Naive thymus-derived CD4-positive, alpha-beta T cell (primary cell): Measurements from ENCODE around the gene WASF2. TPM values are rescaled to one million over a fixed set of nuclear protein-coding genes. Genes with fewer than 3 reads are reported as not detected.

Experiments used
- ATAC-seq: fragments of 150-1000 bp; cut with Tn5 transposase; 2 replicates; pipeline ENCODE4 v1.10.0; 2021; ENCODE audit warnings: mild to moderate bottlenecking, moderate library complexity
- CTCF ChIA-PET: fragments of 350-600 bp; sonication (Branson Sonifier 250); formaldehyde crosslinking; loops from one replicate; lab custom pipeline; 2021; ENCODE audit warnings: antibody characterized with exemption; lab: Charles Lee
- POLR2A ChIA-PET: fragments of 350-600 bp; sonication (Branson Sonifier 250); formaldehyde crosslinking; loops from one replicate; lab custom pipeline; 2021; ENCODE audit warnings: antibody characterized with exemption, inconsistent platforms; lab: Charles Lee
- DNase-seq, 9 donors: peaks; one replicate each; pipeline versions ENCODE4 v3.0.0 to v3.0.0-alpha.2; 2020 to 2022; ENCODE audit warnings: mixed read lengths in 1 of 9
- H3K27ac ChIP-seq: one replicate; pipeline ENCODE4 v1.7.0; 2013; ENCODE audit warnings: mild to moderate bottlenecking, low read depth, low read length, moderate library complexity
- H3K27me3 ChIP-seq, 2 donors: one replicate each; pipeline ENCODE4 v1.7.0; 2013; ENCODE audit warnings: low read length in 2 of 2, mild to moderate bottlenecking in 2 of 2, moderate library complexity in 2 of 2; ENCODE audit not compliant: control insufficient read depth in 2 of 2, insufficient read depth in 2 of 2
- H3K36me3 ChIP-seq, 3 experiments: 1 replicate in 2 of 3; 2 replicates in 1 of 3; pipeline ENCODE4 v1.7.0; 2013; ENCODE audit warnings: low read length in 3 of 3, mild to moderate bottlenecking in 3 of 3, moderate library complexity in 1 of 3; ENCODE audit not compliant: insufficient read depth in 3 of 3, control insufficient read depth in 2 of 3
- H3K4me1 ChIP-seq, 2 donors: one replicate each; pipeline ENCODE4 v1.7.0; 2013; ENCODE audit warnings: low read length in 2 of 2, mild to moderate bottlenecking in 2 of 2, moderate library complexity in 1 of 2; ENCODE audit not compliant: control insufficient read depth in 2 of 2, insufficient read depth in 2 of 2
- H3K4me3 ChIP-seq: 2 replicates; pipeline ENCODE4 v1.7.0; 2013; ENCODE audit warnings: mild to moderate bottlenecking, low read length
- H3K9me3 ChIP-seq, 3 experiments: 1 replicate in 2 of 3; 2 replicates in 1 of 3; pipeline ENCODE4 v1.7.0; 2013; ENCODE audit warnings: low read length in 3 of 3; ENCODE audit not compliant: control insufficient read depth in 2 of 3
- H3K27ac Mint-ChIP-seq, 9 donors: one replicate each; pipeline ENCODE4 v1.8.0; 2020 to 2022; ENCODE audit warnings: mixed read lengths in 9 of 9, mild to moderate bottlenecking in 8 of 9, moderate library complexity in 5 of 9, inconsistent platforms in 2 of 9
- H3K27me3 Mint-ChIP-seq, 5 donors: one replicate each; pipeline ENCODE4 v1.8.0; 2021 to 2022; ENCODE audit warnings: mixed read lengths in 5 of 5, mild to moderate bottlenecking in 1 of 5
- H3K36me3 Mint-ChIP-seq, 5 donors: one replicate each; pipeline ENCODE4 v1.8.0; 2020 to 2022; ENCODE audit warnings: mixed read lengths in 5 of 5, mild to moderate bottlenecking in 3 of 5, inconsistent platforms in 1 of 5
- H3K4me1 Mint-ChIP-seq, 7 donors: one replicate each; pipeline ENCODE4 v1.8.0; 2020 to 2022; ENCODE audit warnings: mixed read lengths in 7 of 7, mild to moderate bottlenecking in 3 of 7, inconsistent platforms in 1 of 7
- H3K4me3 Mint-ChIP-seq, 10 donors: one replicate each; pipeline ENCODE4 v1.8.0; 2020 to 2022; ENCODE audit warnings: mild to moderate bottlenecking in 10 of 10, mixed read lengths in 10 of 10, moderate library complexity in 6 of 10, inconsistent platforms in 2 of 10
- H3K9me3 Mint-ChIP-seq, 11 donors: one replicate each; pipeline ENCODE4 v1.8.0; 2020 to 2022; ENCODE audit warnings: mixed read lengths in 11 of 11, mild to moderate bottlenecking in 4 of 11, inconsistent platforms in 1 of 11, moderate library complexity in 1 of 11
- intact Hi-C, 2 donors: fragments of 100-400 bp; cut with micrococcal nuclease; formaldehyde crosslinking; loops; one replicate each; pipeline ENCODE4 v1.15.1; 2023
- polyA plus RNA-seq, 2 donors: library from polyadenylated mRNA; unstranded; fragments of 300-500 nt; fragmentation: Illumina TruSeq; gene quantifications; one replicate each; pipeline ENCODE4 v1.2.3, GENCODE V29; 2021
- total RNA-seq, 6 experiments: library from RNA in 5 of 6; stranded (reverse) in 5 of 6; gene quantifications; 1 replicate in 5 of 6; 2 replicates in 1 of 6; pipeline ENCODE4 v1.2.3 and lab custom pipeline; 2021 to 2026

WASF2 gene
- total and polyA plus RNA-seq, 7 experiments from 2014 or later = 78.4 to 177 (median 140) TPM

- H3K27me3 ChIP-seq = no peaks in the 10 kb centered on the region
- intact Hi-C loops = no loop called here
- H3K9me3 Mint-ChIP-seq = no peaks in the 10 kb centered on the region
- H3K4me1 ChIP-seq = peaks cover 0 to 4% of the 10 kb centered on the region in 2 donors
- H3K9me3 ChIP-seq = no peaks in the 10 kb centered on the region
- CTCF ChIA-PET = interaction anchor here (2.0 to 2.3 kb wide), 2 partner anchors 15 to 40 kb away, joined by 5 to 8 read pairs; no protein-coding TSS in a partner anchor
- peaks cover 0 to 3% (median 0%) of the 10 kb centered on the region in 5 donors for H3K27me3 Mint-ChIP-seq
- no peaks in the 10 kb centered on the region for H3K36me3 ChIP-seq
- POLR2A ChIA-PET = no interaction called here
- H3K4me3 Mint-ChIP-seq = no peak overlapping the region
- H3K4me1 Mint-ChIP-seq = peaks cover 13 to 25% (median 19%) of the 10 kb centered on the region in 7 donors
- no peak overlapping the region for H3K4me3 ChIP-seq
- H3K36me3 Mint-ChIP-seq = no peaks in the 10 kb centered on the region
- H3K27ac Mint-ChIP-seq = no peak overlapping the region
- H3K27ac ChIP-seq = no peak overlapping the region
- DNase-seq (no peak), ATAC-seq (no peak)
Measured at GRCh38 chr1:27372022-27372807, 117.8 kb downstream of the WASF2 start.

DNA sequence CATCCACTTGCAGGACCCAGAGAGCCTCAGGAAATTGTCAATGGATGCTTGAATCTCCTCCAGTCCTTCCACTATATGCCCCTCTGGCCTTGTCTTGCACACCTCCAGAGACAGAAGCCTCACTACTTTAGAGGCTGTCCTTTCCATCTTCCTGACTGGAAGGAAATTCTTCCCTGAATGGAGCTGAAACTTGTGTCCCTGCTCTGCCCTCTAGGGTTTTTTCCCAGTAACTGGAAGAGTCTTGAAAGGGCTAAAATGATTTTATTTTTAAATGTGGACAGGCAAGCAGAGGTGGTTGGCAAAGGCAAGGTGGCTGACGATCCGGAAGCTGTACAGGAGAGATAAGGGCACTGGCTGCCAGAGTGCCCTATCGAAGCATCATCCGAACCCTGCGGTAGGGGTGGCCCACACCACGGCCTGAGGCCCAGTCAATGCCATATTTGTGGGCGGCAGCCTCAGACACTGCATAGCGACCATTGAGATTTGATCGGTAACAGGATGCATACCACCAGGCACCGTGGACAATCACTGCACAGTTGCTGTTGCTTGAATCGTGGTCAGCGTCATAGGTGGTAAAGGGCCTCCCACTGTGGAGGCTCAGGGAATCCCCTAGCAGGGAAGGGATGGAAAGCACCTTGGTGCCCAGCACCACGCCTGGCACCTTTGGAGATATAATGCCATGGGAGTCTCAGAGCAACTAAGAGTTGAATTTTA is 120.9 kb downstream of the WASF2 start:
- Mint-ChIP-seq H3K4me3 (peak overlapping the region in 3 of 10 donors; percentile 21 to 57 (median 23)), H3K9me3 (no peaks in the 10 kb centered on the region), H3K27ac (peak overlapping the region in 6 of 9 donors; percentile 0 to 71 (median 44)), H3K27me3 (peaks cover 0 to 3% (median 0%) of the 10 kb centered on the region in 5 donors), H3K36me3 (no peaks in the 10 kb centered on the region), H3K4me1 (peaks cover 20 to 47% (median 41%) of the 10 kb centered on the region in 7 donors)
- ChIA-PET POLR2A (interaction anchor here (1.6 kb wide), 1 partner anchor 11 kb away, joined by 7 read pairs; no protein-coding TSS in a partner anchor), CTCF (interaction anchor here (1.4 to 3.0 kb wide), 2 partner anchors 12 to 72 kb away, joined by 6 to 10 read pairs; no protein-coding TSS in a partner anchor)
- H3K4me1 ChIP-seq = peaks cover 13 to 17% of the 10 kb centered on the region in 2 donors
- peak; percentile 44 for ATAC-seq
- no peaks in the 10 kb centered on the region for H3K27me3 ChIP-seq
- H3K9me3 ChIP-seq = no peaks in the 10 kb centered on the region
- intact Hi-C loops = no loop called here
- no peak overlapping the region for H3K4me3 ChIP-seq
- no peak overlapping the region for H3K27ac ChIP-seq
- H3K36me3 ChIP-seq = no peaks in the 10 kb centered on the region
- DNase-seq = no peak

DNA sequence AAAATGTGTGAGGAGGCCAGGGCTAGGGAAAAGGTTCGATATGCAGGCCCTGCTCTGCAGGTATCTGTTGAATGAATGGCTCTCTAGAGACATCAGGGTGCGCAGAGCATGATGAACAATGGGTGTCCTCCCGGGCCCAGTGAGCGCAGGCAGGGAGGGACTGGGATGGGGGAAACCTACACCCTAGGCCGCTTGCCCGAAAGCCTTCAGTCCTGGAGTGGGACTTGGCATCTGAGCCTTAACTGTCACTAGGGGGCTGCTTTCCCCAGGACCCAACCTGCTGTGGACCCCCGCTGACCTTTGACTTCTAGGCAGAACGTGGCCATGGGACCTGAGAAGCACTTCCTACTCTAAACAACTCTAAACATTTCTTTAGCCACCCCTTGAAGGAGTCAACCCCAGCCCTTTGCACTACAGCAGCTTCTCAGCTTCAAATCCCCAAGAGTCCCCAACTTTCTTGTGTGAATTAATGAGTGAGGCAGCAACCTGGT is 122.8 kb downstream of the WASF2 start:
- Mint-ChIP-seq H3K27me3 (no peaks in the 10 kb centered on the region), H3K27ac (peak overlapping the region in 8 of 9 donors; percentile 49 to 89 (median 62)), H3K9me3 (no peaks in the 10 kb centered on the region), H3K4me1 (peaks cover 21 to 52% (median 41%) of the 10 kb centered on the region in 7 donors), H3K4me3 (peak overlapping the region; percentile 72 to 90 (median 82)), H3K36me3 (no peaks in the 10 kb centered on the region)
- Histone ChIP-seq H3K4me1 (peaks cover 13 to 17% of the 10 kb centered on the region in 2 donors), H3K27me3 (no peaks in the 10 kb centered on the region), H3K27ac (no peak overlapping the region), H3K4me3 (peak overlapping the region; percentile 25), H3K36me3 (no peaks in the 10 kb centered on the region), H3K9me3 (no peaks in the 10 kb centered on the region)
- no peak for ATAC-seq
- ChIA-PET POLR2A (interaction anchor here (1.4 to 2.1 kb wide), 2 partner anchors 10 to 22 kb away, joined by 6 to 14 read pairs; no protein-coding TSS in a partner anchor), CTCF (interaction anchor here (0.6 to 2.6 kb wide), 5 partner anchors 9 to 286 kb away, joined by 3 to 18 read pairs (median 4); no protein-coding TSS in a partner anchor)
- DNase-seq = no peak
- intact Hi-C loops = loop anchor here (2.0 kb wide), 2 partner anchors 24 to 34 kb away; partner anchors contain the start of gene SYTL1 (in 1 of the 2)

DNA sequence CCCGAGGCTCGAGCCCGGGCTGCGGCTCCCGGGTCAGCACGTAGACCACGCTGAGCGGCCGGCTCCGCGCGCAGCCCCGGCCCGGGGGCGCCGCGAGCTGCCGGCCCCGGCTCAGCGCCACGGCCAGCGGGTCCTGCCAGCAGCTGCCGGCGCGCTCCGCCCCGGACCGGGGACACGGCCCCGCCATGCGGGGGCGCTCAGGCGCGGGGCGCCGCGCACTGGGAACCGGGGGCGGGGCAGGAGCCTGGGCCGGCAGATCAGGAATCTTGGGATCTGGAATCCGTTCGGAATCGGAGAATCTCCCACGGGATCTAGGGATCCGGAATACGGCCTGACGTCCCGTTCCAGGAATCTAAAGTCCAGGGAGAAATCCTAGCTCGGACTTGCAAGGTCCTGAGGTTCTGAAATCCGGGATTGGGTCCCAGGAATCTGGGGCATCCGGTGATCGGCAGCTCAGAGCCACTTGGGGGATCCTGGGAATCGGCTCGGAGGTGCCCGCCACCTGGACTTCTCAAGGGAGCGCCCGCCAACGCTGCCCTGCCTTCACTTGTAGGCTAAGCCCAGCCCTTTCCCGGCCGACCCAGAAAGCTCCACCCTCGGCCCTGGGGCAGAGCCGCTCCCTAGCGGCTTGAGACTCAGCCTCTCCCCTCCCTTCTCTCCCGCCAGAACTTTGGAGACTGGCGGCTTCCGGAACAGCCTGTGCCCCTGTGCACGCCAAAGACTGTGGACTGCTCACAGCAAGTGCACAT is 123.4 kb downstream of the WASF2 start, which contains the start of gene MAP3K6:
Gene MAP3K6 (minus strand): TSS at position 551 of the 749 bp plus-strand sequence. CDS start 364 bp downstream, at position 187.
- H3K27ac ChIP-seq = peak within 1 kb of the TSS; percentile 60
- H3K9me3 Mint-ChIP-seq = no peaks in the 10 kb centered on the region
- no peaks in the 10 kb centered on the region for H3K27me3 Mint-ChIP-seq
- ChIA-PET POLR2A (interaction anchor here (0.6 to 2.1 kb wide), 6 partner anchors 8 to 44 kb away, joined by 3 to 14 read pairs (median 6); partner anchors contain the start of gene FCN3), CTCF (interaction anchor here (0.6 to 2.6 kb wide), 12 partner anchors 9 to 296 kb away, joined by 3 to 18 read pairs (median 4); partner anchors contain the start of gene SYTL1)
- ATAC-seq (peak; percentile 59), DNase-seq (peak in 6 of 9 donors; percentile 20 to 71 (median 32))
- H3K4me1 ChIP-seq = peaks cover 13 to 17% of the 10 kb centered on the region in 2 donors
- H3K4me1 Mint-ChIP-seq = peaks cover 21 to 52% (median 41%) of the 10 kb centered on the region in 7 donors
- H3K27me3 ChIP-seq = no peaks in the 10 kb centered on the region
- H3K36me3 Mint-ChIP-seq = no peaks in the 10 kb centered on the region
- intact Hi-C loops = loop anchor here (1.0 to 2.0 kb wide), 3 partner anchors 17 to 34 kb away; partner anchors contain the start of genes CD164L2 (in 1 of the 2) and SYTL1 (in 1 of the 2)
- H3K27ac Mint-ChIP-seq = peak within 1 kb of the TSS; percentile 54 to 90 (median 73)
- no peaks in the 10 kb centered on the region for H3K36me3 ChIP-seq
- peak within 1 kb of the TSS; percentile 61 for H3K4me3 ChIP-seq
- H3K9me3 ChIP-seq = no peaks in the 10 kb centered on the region
- peak within 1 kb of the TSS; percentile 76 to 93 (median 89) for H3K4me3 Mint-ChIP-seq

DNA sequence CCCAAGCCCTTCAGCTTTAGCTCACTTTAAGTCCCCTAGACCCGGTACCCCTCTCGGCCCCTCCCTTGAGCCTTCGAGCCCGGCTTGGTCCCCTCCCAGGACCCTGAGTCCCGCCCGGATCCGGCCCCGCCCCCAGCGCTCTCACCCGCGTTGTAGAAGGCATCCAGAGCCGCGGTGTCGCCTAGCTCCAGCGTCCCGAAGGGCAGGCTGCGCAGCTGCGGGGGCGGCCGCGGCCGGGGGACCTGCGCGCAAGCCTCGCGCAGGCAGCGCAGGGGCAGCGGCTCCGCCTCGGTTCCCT is 123.9 kb downstream of the WASF2 start:
- POLR2A ChIA-PET = interaction anchor here (0.6 to 2.1 kb wide), 7 partner anchors 9 to 43 kb away, joined by 3 to 14 read pairs (median 6); partner anchors contain the start of gene FCN3
- DNase-seq = peak in 8 of 9 donors; percentile 38 to 88 (median 52)
- intact Hi-C loops = loop anchor here (1.0 to 2.0 kb wide), 3 partner anchors 17 to 33 kb away; partner anchors contain the start of genes CD164L2 (in 1 of the 2) and SYTL1 (in 1 of the 2)

More for the DNA sequence above, 123.9 kb downstream of the WASF2 start:
- peak; percentile 56 for ATAC-seq
- peaks cover 21 to 52% (median 41%) of the 10 kb centered on the region in 7 donors for H3K4me1 Mint-ChIP-seq
- CTCF ChIA-PET = interaction anchor here (0.6 to 2.6 kb wide), 12 partner anchors 8 to 297 kb away, joined by 3 to 18 read pairs (median 4); partner anchors contain the start of gene SYTL1
- H3K4me3 Mint-ChIP-seq = peak overlapping the region; percentile 74 to 93 (median 88)
- H3K36me3 ChIP-seq = no peaks in the 10 kb centered on the region
- no peaks in the 10 kb centered on the region for H3K36me3 Mint-ChIP-seq
- no peaks in the 10 kb centered on the region for H3K27me3 Mint-ChIP-seq
- no peaks in the 10 kb centered on the region for H3K27me3 ChIP-seq
- H3K9me3 Mint-ChIP-seq = no peaks in the 10 kb centered on the region
- peak overlapping the region in 6 of 9 donors; percentile 66 to 90 (median 73) for H3K27ac Mint-ChIP-seq
- H3K9me3 ChIP-seq = no peaks in the 10 kb centered on the region
- H3K4me3 ChIP-seq = peak overlapping the region; percentile 61
- peaks cover 13 to 17% of the 10 kb centered on the region in 2 donors for H3K4me1 ChIP-seq
- peak overlapping the region; percentile 60 for H3K27ac ChIP-seq
